CD4-positive, alpha-beta T cell treated with Interleukin-21 for 1 hour (primary cell): ENCODE data around the gene RSRC1.
A peak's percentile ranks its signal among the peaks of the same experiment; 100 is the strongest.
"Not testable (repeated sequence)": the region's sequence is repeated elsewhere in the genome, so short reads cannot be mapped to it uniquely, and the experiment has no call there.

Source experiments
- DNase-seq: peaks from one replicate; pipeline ENCODE4 v3.0.0-alpha.2; 2020

The RSRC1 gene

GRCh38 chr3:158408518-158408897 is 298.6 kb downstream of the RSRC1 start:
- not testable (repeated sequence) for DNase-seq

- no peak for DNase-seq
These were observed 308.1 kb downstream of the RSRC1 start for GRCh38 chr3:158418035-158418434.

GRCh38 chr3:158419820-158420653 is 310.1 kb downstream of the RSRC1 start:
- DNase-seq: no peak

DNA sequence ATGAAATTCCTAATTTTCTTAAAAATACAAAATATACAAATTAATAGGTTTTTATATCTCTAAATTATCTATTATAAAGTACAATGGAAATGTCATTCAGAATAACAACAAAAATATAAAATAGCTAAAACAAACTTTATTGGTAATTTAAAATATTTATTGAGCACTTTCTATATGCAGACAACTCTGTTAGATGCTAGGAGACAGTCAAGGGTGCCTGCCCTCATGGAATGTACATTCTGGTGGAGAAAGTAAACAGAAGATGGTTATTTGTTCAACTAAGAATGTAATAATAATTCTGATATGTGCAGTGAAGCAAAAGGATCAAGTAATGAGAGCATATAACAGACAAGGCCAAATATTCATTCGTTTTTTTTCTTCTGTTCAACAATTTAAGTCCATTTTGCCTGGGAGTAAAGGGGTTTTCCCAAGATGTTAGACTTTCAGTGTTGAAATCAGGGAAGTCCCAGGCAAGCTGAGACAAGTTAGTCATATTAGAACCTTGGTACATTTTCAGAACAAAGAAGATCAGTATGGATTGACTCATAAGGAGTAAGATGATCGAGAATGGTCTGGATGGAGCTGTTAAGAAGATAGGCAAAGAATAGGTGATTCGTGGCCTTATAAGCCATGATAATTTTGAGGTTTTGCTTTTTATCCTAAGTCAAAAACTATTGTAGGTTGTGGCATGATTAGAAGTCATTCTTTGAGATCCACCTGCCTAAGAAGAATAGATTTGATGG is 310.9 kb downstream of the RSRC1 start:
- no peak for DNase-seq

DNA sequence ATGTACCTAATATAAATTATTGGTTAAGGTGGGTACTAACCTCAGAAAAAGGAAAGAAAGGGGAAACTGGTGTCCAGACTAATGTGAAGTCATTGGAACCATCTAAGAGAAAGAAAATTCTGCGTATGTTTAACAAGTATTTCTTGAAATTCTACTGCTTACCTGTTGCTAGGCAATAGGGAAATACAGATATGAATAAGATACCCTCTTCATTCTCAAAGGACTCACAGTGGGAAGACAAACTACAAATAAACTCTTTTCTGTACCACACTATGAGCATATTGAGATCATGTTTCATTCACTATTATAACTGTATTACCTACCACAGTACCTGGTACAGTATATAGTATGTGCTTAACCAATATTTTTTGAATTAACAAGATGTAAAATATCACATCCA is 320.6 kb downstream of the RSRC1 start:
- no peak for DNase-seq

- no peak for DNase-seq
These were observed 321.1 kb downstream of the RSRC1 start for GRCh38 chr3:158430968-158431367.

- DNase-seq: no peak
These were observed 321.9 kb downstream of the RSRC1 start for GRCh38 chr3:158431829-158432228.

- DNase-seq: peak; percentile 29
These were observed 324.6 kb downstream of the RSRC1 start for GRCh38 chr3:158434412-158435038.

DNA sequence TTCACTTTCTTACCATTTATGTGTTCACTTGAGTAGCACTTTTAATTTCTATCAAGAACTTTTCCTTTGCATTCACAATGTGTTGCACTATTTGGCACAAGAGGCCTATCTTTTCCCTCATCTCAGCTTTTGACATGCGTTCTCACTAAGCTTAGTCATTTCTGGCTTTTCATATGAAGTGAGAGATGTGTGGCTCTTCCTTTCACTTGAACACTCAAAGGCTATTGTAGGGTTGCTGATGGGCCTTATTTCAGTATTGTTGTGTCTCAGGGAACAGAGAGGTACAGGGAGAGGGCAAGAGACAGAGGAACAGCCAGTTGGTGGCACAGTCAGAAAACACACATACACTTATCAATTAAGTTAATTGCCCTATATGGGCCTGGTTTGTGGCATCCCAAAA is 333.7 kb downstream of the RSRC1 start:
- DNase-seq: no peak

GRCh38 chr3:158447408-158447807 is 337.5 kb downstream of the RSRC1 start:
- DNase-seq: no peak

DNA sequence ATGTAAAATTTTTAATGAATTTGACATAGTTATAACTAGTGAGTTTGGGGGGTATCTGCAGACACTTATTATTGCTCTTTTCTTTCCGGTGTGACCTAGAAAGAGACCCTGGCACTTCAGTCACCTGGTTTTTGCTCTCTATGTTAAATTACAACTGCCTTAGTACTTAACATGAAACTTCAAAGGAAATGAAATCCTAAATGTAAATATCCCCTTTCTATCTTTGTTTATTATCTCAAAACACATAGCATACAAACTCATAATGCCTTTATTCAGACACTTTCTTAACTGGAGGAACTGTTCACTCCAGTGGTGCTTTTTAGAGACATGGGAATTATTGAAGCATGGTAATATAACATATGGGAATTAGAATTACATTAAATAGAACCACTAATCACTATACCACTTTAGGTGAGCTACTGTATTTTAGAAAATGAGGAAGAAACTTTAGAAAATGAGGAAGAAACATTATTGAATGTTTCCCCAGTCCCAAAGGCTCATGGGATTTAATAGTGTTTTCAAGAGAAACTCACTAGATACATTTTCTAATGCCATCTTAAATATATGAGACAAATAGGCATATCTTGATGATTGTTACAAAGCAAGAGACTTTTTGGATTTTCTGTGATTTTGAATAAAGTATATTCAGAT is 341.6 kb downstream of the RSRC1 start:
- no peak for DNase-seq

DNA sequence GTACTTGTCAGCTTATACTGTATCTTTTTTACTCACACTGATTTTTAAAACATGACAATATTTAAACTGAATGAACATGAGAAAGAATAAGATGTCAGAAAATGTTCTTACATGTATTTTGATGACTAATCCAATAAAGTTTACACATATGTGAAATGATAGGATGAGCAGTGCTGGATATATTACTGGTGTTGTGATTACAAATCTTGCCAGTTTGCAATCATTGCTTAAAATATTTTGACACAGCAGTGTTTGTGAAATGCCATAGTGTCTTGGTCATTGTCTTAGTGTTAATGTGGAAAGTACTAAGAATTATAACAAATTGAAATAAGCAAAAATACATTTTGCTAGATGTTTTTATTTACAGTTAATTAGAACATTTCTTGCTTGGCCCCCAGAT is 342.4 kb downstream of the RSRC1 start:
- no peak for DNase-seq

DNA sequence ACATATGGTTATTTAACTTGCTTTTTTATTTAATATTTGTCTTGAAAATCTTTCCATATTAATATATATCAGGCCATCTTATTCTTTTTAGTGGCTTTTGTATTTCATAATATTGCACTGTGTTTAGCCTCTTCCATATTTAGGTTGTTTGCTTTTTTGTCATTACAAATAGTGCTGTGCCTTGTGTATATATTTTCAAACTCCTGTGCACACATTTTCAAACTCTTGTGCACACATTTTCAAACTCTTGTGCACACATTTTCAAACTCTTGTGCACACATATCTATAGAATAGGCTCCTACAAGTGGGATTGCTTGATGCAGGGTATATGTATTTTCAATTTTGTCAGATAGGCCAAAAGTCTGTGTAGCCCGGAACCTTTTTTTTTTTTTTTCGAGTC is 343.1 kb downstream of the RSRC1 start:
- no peak for DNase-seq

DNA sequence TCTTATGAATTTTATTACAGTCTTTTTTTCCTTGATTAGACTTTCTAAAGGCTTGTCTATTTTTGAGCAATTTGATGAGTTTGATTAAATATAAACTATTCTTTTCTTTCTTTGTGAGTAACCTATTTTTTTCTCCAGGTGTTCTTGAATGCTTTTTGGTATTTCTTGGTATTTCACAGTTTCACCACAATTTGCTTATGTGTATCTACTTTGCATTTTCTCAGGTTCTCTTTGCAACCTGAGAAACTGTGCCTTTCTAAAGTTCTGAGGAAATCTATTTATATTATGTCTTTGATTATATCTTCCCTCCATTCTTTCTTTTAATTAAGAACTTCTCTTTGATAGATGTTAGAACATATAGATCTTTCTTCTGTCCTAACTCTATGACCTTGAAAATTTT is 344.0 kb downstream of the RSRC1 start:
- DNase-seq: no peak

DNA sequence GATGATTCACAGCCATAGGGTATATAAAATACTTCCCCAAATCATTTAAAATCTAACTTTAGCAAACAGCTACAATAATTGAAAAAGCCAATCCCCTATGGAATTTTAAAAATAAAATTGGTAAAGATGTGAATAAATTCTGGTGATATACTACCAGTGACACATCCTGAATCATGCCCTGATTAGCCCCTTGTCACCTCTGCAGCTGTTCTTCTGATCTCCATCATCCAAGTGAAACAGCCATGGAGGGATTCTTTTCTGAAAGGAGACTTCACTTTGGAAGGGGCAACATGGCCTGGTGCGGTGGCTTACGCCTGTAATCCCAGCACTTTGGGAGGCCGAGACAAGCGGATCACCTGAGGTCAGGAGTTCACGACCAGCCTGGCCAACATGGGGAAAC is 345.5 kb downstream of the RSRC1 start:
- DNase-seq: no peak

DNA sequence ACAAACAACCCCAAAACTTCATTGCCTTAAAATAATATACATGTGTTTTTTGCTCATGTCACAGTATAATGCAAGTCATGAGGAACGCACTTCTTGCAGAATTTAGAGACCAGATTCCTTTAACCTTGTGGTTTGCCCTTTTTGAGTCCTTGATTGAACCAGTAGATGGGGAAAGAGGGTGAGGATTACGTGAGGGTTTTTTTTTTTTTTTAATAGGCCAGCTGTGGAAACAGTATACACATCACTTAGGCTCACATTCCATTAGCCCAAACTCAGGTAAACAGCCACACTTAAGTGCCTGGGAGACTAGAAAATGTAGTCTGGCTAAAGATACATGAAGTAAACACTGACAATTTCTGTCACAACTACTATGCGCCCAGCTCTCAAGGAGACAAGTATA is 346.2 kb downstream of the RSRC1 start:
- no peak for DNase-seq

- no peak for DNase-seq
These were observed 348.6 kb downstream of the RSRC1 start for GRCh38 chr3:158458464-158458863.

DNA sequence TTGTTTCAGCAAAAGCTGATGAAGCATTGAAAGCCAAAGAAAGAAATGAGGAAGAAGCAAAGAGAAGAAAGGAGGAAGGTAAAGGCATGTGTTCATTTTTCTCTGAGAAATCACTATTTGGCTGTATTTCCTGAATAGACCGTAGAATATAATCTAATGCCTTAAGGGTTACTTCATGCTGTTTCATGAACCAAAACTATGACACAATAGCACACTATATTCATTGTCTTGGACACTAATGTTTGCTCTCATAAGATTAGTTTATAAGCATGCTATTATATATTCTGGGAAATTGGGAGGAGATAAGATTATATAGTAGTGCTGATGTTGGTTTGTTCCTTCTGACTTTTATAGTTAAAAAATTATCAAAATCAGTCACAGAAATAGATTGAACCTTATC is 351.0 kb downstream of the RSRC1 start:
- DNase-seq: no peak

DNA sequence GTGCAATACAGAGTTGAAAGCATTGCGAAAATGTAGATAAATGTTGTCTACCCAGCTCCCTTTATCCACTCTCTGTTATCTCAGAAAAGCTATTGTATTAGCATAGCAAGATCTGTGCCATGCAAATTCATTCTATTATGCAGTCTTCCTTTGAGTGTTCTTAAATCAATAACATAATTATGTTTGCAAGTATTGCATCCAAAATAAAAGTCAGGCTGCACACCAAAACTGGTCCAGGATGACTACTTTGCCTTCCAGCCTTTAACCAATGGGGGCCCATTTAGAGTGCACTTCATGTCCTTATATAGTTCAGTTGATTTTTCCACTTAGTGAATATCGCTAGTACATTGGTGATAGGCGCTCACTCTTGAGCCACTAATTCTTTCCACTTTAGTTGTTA is 353.7 kb downstream of the RSRC1 start:
- DNase-seq: no peak

DNA sequence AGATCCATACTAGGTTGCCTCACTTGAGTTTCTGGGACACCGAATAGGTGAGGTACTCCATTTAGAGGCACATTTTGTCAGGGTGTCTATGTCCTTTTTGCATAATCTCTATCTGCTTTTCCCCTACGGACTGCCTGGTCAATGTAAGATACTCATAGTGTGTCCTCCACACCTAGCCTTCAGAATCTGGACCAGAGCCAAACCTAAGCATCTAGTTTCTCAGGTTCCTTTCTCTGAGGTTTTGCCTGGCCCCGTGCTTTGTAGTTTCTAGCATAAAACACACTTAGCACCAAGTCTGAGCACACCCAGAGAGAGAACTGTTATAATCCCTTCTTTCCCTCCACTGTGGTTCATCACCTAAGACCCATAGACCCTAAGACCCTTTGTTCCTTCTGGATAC is 355.2 kb downstream of the RSRC1 start:
- no peak for DNase-seq

GRCh38 chr3:158470944-158471638 is 361.2 kb downstream of the RSRC1 start:
- no peak for DNase-seq

- DNase-seq: no peak
These were observed 361.9 kb downstream of the RSRC1 start for GRCh38 chr3:158471639-158472294.
